H1 (cell line): ENCODE results near the gene NAGLU.

ENCODE experiments used
- KDM1A ChIP-seq: fragments of 200-600, 300-600 bp; sonication (generic); IDR thresholded peaks from 2 replicates; pipeline ENCODE4 v1.7.1; 2016; ENCODE audit warnings: mild to moderate bottlenecking, low read length, borderline replicate concordance
- POLR2A ChIP-seq, 2 experiments: IDR thresholded peaks; 1 replicate in 1 of 2; 2 replicates in 1 of 2; pipeline ENCODE4 v1.6.1; 2011; ENCODE audit warnings: low read depth in 2 of 2, low read length in 2 of 2, mild to moderate bottlenecking in 2 of 2; ENCODE audit errors: control extremely low read depth in 1 of 2
- POLR2AphosphoS5 ChIP-seq: IDR thresholded peaks from 2 replicates; pipeline ENCODE4 v1.6.1; 2011; ENCODE audit warnings: low read depth, low read length
- TAF1 ChIP-seq: IDR thresholded peaks from 2 replicates; pipeline ENCODE4 v1.6.1; 2011; ENCODE audit warnings: mild to moderate bottlenecking, low read depth, low read length
- TF ChIP-seq, protein P1 (sequence below), 3 experiments: IDR thresholded peaks; 1 replicate in 2 of 3; 2 replicates in 1 of 3; pipeline versions ENCODE4 v1.5.1 to v1.6.1; 2011; ENCODE audit warnings: low read length in 3 of 3, mild to moderate bottlenecking in 3 of 3, inconsistent platforms in 2 of 3, low read depth in 1 of 3, moderate library complexity in 1 of 3; ENCODE audit not compliant: insufficient read depth in 1 of 3; ENCODE audit errors: control extremely low read depth in 1 of 3

DNA sequence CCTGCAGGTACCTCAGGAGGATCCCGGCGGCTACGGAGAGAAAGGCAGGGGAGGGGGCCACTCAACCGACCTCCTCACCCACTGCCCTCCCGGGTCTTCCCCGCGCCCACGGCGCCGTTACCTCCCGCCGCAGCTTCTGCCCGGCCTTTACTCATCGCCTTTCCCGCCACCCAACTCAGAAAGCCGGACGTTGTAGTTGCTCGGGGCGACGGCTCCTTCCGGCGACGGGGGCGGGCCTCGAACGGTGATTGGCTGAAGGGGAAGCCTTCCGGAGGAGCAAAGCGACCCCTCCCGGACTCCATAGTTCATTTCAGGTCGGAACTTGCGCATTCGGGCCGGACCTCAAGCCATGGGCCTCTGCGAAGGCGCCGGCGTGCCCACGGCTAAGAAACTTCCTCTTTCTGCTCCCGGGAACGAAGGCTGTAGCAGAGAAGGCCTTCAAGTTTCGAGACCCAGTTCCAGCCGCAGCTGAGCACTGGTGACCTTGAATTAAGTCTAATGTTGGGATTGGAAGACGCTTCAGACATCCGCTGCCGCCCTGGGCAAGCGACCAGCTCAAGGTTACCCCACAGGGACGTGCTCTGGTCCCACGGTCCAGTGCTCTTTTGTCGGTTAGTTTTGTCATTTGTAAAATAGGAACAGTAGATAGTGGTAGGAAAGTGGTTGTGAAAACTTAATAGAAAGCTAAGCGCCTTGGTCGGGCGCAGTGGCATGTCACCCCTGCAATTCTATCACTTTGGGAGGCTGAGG is 41.7 kb downstream of the NAGLU start, which contains the start of gene PSMC3IP:
- TF ChIP-seq POLR2A (IDR thresholded peaks at IDR 0.05; ENCODE audit: control extremely low read depth in 1 of 2, low read depth in 2 of 2, low read length in 2 of 2) (peak; percentile 60 to 76), POLR2AphosphoS5 (peak; percentile 75), TAF1 (peak; percentile 89), KDM1A (no peak)
- TF ChIP-seq, protein P1, sequence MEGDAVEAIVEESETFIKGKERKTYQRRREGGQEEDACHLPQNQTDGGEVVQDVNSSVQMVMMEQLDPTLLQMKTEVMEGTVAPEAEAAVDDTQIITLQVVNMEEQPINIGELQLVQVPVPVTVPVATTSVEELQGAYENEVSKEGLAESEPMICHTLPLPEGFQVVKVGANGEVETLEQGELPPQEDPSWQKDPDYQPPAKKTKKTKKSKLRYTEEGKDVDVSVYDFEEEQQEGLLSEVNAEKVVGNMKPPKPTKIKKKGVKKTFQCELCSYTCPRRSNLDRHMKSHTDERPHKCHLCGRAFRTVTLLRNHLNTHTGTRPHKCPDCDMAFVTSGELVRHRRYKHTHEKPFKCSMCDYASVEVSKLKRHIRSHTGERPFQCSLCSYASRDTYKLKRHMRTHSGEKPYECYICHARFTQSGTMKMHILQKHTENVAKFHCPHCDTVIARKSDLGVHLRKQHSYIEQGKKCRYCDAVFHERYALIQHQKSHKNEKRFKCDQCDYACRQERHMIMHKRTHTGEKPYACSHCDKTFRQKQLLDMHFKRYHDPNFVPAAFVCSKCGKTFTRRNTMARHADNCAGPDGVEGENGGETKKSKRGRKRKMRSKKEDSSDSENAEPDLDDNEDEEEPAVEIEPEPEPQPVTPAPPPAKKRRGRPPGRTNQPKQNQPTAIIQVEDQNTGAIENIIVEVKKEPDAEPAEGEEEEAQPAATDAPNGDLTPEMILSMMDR (IDR thresholded peaks at IDR 0.05; ENCODE audit: control extremely low read depth in 1 of 3, insufficient read depth in 1 of 3, low read depth in 1 of 3, low read length in 3 of 3): peak; percentile 44 to 58 (median 57)
